CD4-positive, alpha-beta T cell (primary cell): ENCODE results near the gene KRT28. TPM values are rescaled to one million over a fixed set of nuclear protein-coding genes. Genes with fewer than 3 reads are reported as not detected.

Experiments
- ATAC-seq: fragments of 200-7000 bp; cut with Tn5 transposase; one replicate; pipeline ENCODE4 v1.10.0; 2022; ENCODE audit warnings: mild to moderate bottlenecking; ENCODE audit not compliant: poor library complexity
- CTCF ChIA-PET: fragments of 350-600 bp; sonication (Branson Sonifier 250); formaldehyde crosslinking; loops from one replicate; lab custom pipeline; 2021; ENCODE audit warnings: antibody characterized with exemption, inconsistent platforms; lab: Charles Lee
- POLR2A ChIA-PET: fragments of 350-600 bp; sonication (Branson Sonifier 250); formaldehyde crosslinking; loops from one replicate; lab custom pipeline; 2021; ENCODE audit warnings: antibody characterized with exemption, inconsistent platforms; lab: Charles Lee
- DNase-seq, 14 experiments: peaks; one replicate each; pipeline ENCODE4 v3.0.0-alpha.2; 2013 to 2020; ENCODE audit warnings: mixed read lengths in 2 of 14
- H3K27ac ChIP-seq, 2 donors: one replicate each; pipeline versions ENCODE4 v1.5.1 to v1.7.0; 2013; ENCODE audit warnings: low read length in 2 of 2, low read depth in 1 of 2, mild to moderate bottlenecking in 1 of 2
- H3K27me3 ChIP-seq, 2 experiments: 1 replicate in 1 of 2; 2 replicates in 1 of 2; pipeline versions ENCODE4 v1.6.1 to v1.7.0; 2013; ENCODE audit warnings: low read length in 2 of 2, control low read depth in 1 of 2, mild to moderate bottlenecking in 1 of 2, moderate library complexity in 1 of 2; ENCODE audit not compliant: insufficient read depth in 2 of 2, control insufficient read depth in 1 of 2
- H3K36me3 ChIP-seq: one replicate; pipeline ENCODE4 v1.6.1; 2013; ENCODE audit warnings: low read length, control low read depth; ENCODE audit not compliant: insufficient read depth
- H3K4me1 ChIP-seq: one replicate; pipeline ENCODE4 v1.6.1; 2013; ENCODE audit warnings: low read length, control low read depth; ENCODE audit not compliant: insufficient read depth
- H3K4me3 ChIP-seq: one replicate; pipeline ENCODE4 v1.5.1; 2013; ENCODE audit warnings: mild to moderate bottlenecking, low read length, moderate library complexity
- H3K9me3 ChIP-seq, 2 experiments: 1 replicate in 1 of 2; 2 replicates in 1 of 2; pipeline versions ENCODE4 v1.6.1 to v1.7.0; 2013; ENCODE audit warnings: low read length in 2 of 2, mild to moderate bottlenecking in 2 of 2, control low read depth in 1 of 2, moderate library complexity in 1 of 2; ENCODE audit not compliant: control insufficient read depth in 1 of 2, insufficient read depth in 1 of 2
- H3K27ac Mint-ChIP-seq: one replicate; pipeline ENCODE4 v1.8.0; 2020; ENCODE audit warnings: mixed read lengths
- H3K27me3 Mint-ChIP-seq: one replicate; pipeline ENCODE4 v1.8.0; 2021; ENCODE audit warnings: mixed read lengths
- H3K36me3 Mint-ChIP-seq: one replicate; pipeline ENCODE4 v1.8.0; 2021; ENCODE audit warnings: low read depth, mixed read lengths
- H3K4me1 Mint-ChIP-seq: one replicate; pipeline ENCODE4 v1.8.0; 2021; ENCODE audit warnings: low read depth, mixed read lengths
- H3K4me3 Mint-ChIP-seq: one replicate; pipeline ENCODE4 v1.8.0; 2020; ENCODE audit warnings: mild to moderate bottlenecking, mixed read lengths
- H3K9me3 Mint-ChIP-seq: one replicate; pipeline ENCODE4 v1.8.0; 2020; ENCODE audit warnings: mixed read lengths
- intact Hi-C, 2 experiments: fragments of 100-400 bp; cut with DNase I in 1 of 2; cut with micrococcal nuclease in 1 of 2; formaldehyde crosslinking; loops; one replicate each; pipeline versions ENCODE4 v1.15.1 to v1.9.0; 2023 to 2025; cut with DNase I, micrococcal nuclease
- total RNA-seq, 174 experiments: library from RNA in 2 of 174; stranded (reverse) in 2 of 174; gene quantifications; one replicate each; pipeline ENCODE4 v1.2.3 and lab custom pipeline; 2021 to 2026
- TF ChIP-seq, protein P1 (sequence below): fragments of 200-600 bp; IDR thresholded peaks from one replicate; pipeline ENCODE4 v1.8.0; 2022; ENCODE audit warnings: antibody characterized with exemption, mild to moderate bottlenecking

KRT28 gene
- total RNA-seq, 2 experiments from 2014 or later = not detected

DNA sequence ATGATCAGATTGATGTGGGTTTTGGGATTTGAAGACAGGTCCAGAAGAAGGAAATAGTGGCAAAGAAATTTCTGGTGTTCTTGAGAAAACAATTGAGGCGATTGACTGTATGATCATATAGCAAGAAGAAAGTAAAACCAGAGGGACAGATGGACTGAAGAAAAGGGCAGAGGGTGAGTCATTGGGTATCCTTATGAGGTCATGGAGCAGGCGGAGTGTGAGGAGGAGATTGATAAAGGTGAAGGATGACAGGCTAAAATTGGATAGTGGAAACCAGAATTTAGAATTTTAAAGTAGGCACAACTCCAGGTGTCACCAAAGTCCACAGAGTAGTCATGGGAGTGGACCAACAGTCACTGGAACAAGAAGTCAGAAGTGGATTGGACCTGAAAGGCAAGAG lies 1.4 kb upstream of the KRT28 start:
- POLR2A ChIA-PET = no interaction called here
- CTCF ChIA-PET = no interaction called here
- Histone ChIP-seq H3K4me3 (no peak overlapping the region), H3K27ac (no peak overlapping the region), H3K9me3 (peaks cover 0 to 4% of the 10 kb centered on the region in 2 experiments), H3K36me3 (no peaks in the 10 kb centered on the region), H3K4me1 (no peaks in the 10 kb centered on the region), H3K27me3 (peaks cover 18 to 61% of the 10 kb centered on the region in 2 experiments)
- intact Hi-C loops = loop anchor here (5.0 to 10.0 kb wide), 6 partner anchors 56 to 846 kb away; no protein-coding TSS in a partner anchor
- H3K27me3 Mint-ChIP-seq = peaks cover 46% of the 10 kb centered on the region
- DNase-seq = no peak
- no peak overlapping the region for H3K4me3 Mint-ChIP-seq
- no peak overlapping the region for H3K27ac Mint-ChIP-seq
- no peak for ATAC-seq
- no peaks in the 10 kb centered on the region for H3K36me3 Mint-ChIP-seq
- TF ChIP-seq, protein P1, sequence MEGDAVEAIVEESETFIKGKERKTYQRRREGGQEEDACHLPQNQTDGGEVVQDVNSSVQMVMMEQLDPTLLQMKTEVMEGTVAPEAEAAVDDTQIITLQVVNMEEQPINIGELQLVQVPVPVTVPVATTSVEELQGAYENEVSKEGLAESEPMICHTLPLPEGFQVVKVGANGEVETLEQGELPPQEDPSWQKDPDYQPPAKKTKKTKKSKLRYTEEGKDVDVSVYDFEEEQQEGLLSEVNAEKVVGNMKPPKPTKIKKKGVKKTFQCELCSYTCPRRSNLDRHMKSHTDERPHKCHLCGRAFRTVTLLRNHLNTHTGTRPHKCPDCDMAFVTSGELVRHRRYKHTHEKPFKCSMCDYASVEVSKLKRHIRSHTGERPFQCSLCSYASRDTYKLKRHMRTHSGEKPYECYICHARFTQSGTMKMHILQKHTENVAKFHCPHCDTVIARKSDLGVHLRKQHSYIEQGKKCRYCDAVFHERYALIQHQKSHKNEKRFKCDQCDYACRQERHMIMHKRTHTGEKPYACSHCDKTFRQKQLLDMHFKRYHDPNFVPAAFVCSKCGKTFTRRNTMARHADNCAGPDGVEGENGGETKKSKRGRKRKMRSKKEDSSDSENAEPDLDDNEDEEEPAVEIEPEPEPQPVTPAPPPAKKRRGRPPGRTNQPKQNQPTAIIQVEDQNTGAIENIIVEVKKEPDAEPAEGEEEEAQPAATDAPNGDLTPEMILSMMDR = no peak
- H3K9me3 Mint-ChIP-seq = no peaks in the 10 kb centered on the region
- H3K4me1 Mint-ChIP-seq = peaks cover 4% of the 10 kb centered on the region

DNA sequence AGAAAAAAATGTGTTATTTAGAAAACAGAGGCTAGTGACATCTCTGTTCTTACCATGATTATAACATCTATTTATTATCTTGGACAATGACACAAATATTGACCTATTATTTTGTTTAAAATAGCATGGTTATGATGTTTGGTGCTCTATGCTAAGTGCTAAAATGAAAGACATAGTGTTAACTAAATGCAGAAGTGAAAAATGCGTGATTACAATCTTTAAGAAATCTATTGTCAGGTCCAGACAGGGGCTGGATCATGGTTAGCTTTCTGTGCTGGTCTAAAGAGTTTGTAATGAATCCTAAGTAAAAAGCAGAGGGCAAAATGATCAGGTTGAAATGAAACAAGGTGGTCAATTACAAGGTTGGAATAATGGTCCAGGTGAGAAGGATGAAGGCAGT lies 622 bp upstream of the KRT28 start:
- ATAC-seq = no peak
- Mint-ChIP-seq H3K36me3 (no peaks in the 10 kb centered on the region), H3K27ac (no peak overlapping the region), H3K27me3 (peaks cover 46% of the 10 kb centered on the region), H3K4me3 (no peak overlapping the region), H3K9me3 (no peaks in the 10 kb centered on the region), H3K4me1 (peaks cover 4% of the 10 kb centered on the region)
- Histone ChIP-seq H3K9me3 (peaks cover 0 to 4% of the 10 kb centered on the region in 2 experiments), H3K27ac (no peak overlapping the region), H3K4me3 (no peak overlapping the region), H3K4me1 (no peaks in the 10 kb centered on the region), H3K27me3 (peaks cover 20 to 62% of the 10 kb centered on the region in 2 experiments), H3K36me3 (no peaks in the 10 kb centered on the region)
- ChIA-PET POLR2A (no interaction called here), CTCF (no interaction called here)
- TF ChIP-seq, protein P1 = no peak
- no peak for DNase-seq
- intact Hi-C loops = loop anchor here (5.0 to 10.0 kb wide), 6 partner anchors 57 to 847 kb away; no protein-coding TSS in a partner anchor

- Mint-ChIP-seq H3K36me3 (no peaks in the 10 kb centered on the region), H3K27ac (no peak overlapping the region), H3K4me3 (no peak overlapping the region), H3K27me3 (peaks cover 50% of the 10 kb centered on the region), H3K4me1 (no peaks in the 10 kb centered on the region), H3K9me3 (no peaks in the 10 kb centered on the region)
- Histone ChIP-seq H3K4me3 (no peak overlapping the region), H3K9me3 (peaks cover 0 to 4% of the 10 kb centered on the region in 2 experiments), H3K27me3 (peaks cover 16 to 55% of the 10 kb centered on the region in 2 experiments), H3K36me3 (no peaks in the 10 kb centered on the region), H3K27ac (no peak overlapping the region), H3K4me1 (no peaks in the 10 kb centered on the region)
- DNase-seq (no peak), ATAC-seq (no peak)
- ChIA-PET CTCF (no interaction called here), POLR2A (no interaction called here)
- intact Hi-C loops = no loop called here
- TF ChIP-seq, protein P1 = no peak
Measured at GRCh38 chr17:40796846-40797245, 2.9 kb downstream of the KRT28 start.
